Measurements from ENCODE around the gene SPATA3.

Gene SPATA3

GRCh38 chr2:230950874-230951339 lies 45.0 kb upstream of the SPATA3 start:
- Histone ChIP-seq H3K4me3 (ENCODE audit: low read depth, low read length) (no peak overlapping the region), H3K27ac (no peak overlapping the region), H3K9me3 (ENCODE audit: severe bottlenecking) (no peaks in the 10 kb centered on the region), H3K36me3 (no peaks in the 10 kb centered on the region), H3K27me3 (ENCODE audit: insufficient read depth, low read depth, severe bottlenecking) (no peaks in the 10 kb centered on the region)
- no peak for TF ChIP-seq CTCF (IDR thresholded peaks at IDR 0.05; ENCODE audit: low read depth, low read length)
- DNase-seq, result no peak

- TF ChIP-seq CTCF (IDR thresholded peaks at IDR 0.05; ENCODE audit: low read depth, low read length), result no peak
- Histone ChIP-seq H3K27ac (no peak overlapping the region), H3K27me3 (ENCODE audit: insufficient read depth, low read depth, severe bottlenecking) (no peaks in the 10 kb centered on the region), H3K4me3 (ENCODE audit: low read depth, low read length) (no peak overlapping the region), H3K36me3 (no peaks in the 10 kb centered on the region), H3K9me3 (ENCODE audit: severe bottlenecking) (no peaks in the 10 kb centered on the region)
- DNase-seq, result no peak
Observed at GRCh38 chr2:230951396-230951795, 44.5 kb upstream of the SPATA3 start.

GRCh38 chr2:230952226-230952956 lies 43.5 kb upstream of the SPATA3 start:
- H3K27me3 ChIP-seq (ENCODE audit: insufficient read depth, low read depth, severe bottlenecking), result no peaks in the 10 kb centered on the region
- H3K4me3 ChIP-seq (ENCODE audit: low read depth, low read length), result no peak overlapping the region
- no peaks in the 10 kb centered on the region for H3K36me3 ChIP-seq
- no peak for DNase-seq
- H3K9me3 ChIP-seq (ENCODE audit: severe bottlenecking), result no peaks in the 10 kb centered on the region
- H3K27ac ChIP-seq, result no peak overlapping the region
- no peak for TF ChIP-seq CTCF (IDR thresholded peaks at IDR 0.05; ENCODE audit: low read depth, low read length)

- H3K36me3 ChIP-seq, result no peaks in the 10 kb centered on the region
- DNase-seq, result no peak
- H3K27me3 ChIP-seq (ENCODE audit: insufficient read depth, low read depth, severe bottlenecking), result no peaks in the 10 kb centered on the region
- H3K27ac ChIP-seq, result no peak overlapping the region
- no peak for TF ChIP-seq CTCF (IDR thresholded peaks at IDR 0.05; ENCODE audit: low read depth, low read length)
- H3K9me3 ChIP-seq (ENCODE audit: severe bottlenecking), result no peaks in the 10 kb centered on the region
- H3K4me3 ChIP-seq (ENCODE audit: low read depth, low read length), result no peak overlapping the region
Observed at GRCh38 chr2:230953845-230954244, 42.1 kb upstream of the SPATA3 start.

- no peak overlapping the region for H3K4me3 ChIP-seq (ENCODE audit: low read depth, low read length)
- no peak overlapping the region for H3K27ac ChIP-seq
- no peaks in the 10 kb centered on the region for H3K9me3 ChIP-seq (ENCODE audit: severe bottlenecking)
- no peak for TF ChIP-seq CTCF (IDR thresholded peaks at IDR 0.05; ENCODE audit: low read depth, low read length)
- H3K27me3 ChIP-seq (ENCODE audit: insufficient read depth, low read depth, severe bottlenecking), result no peaks in the 10 kb centered on the region
- H3K36me3 ChIP-seq, result no peaks in the 10 kb centered on the region
- no peak for DNase-seq
Observed at GRCh38 chr2:230954746-230955145, 41.2 kb upstream of the SPATA3 start.
